ENCODE results near the gene CADM2.

Gene CADM2

DNA sequence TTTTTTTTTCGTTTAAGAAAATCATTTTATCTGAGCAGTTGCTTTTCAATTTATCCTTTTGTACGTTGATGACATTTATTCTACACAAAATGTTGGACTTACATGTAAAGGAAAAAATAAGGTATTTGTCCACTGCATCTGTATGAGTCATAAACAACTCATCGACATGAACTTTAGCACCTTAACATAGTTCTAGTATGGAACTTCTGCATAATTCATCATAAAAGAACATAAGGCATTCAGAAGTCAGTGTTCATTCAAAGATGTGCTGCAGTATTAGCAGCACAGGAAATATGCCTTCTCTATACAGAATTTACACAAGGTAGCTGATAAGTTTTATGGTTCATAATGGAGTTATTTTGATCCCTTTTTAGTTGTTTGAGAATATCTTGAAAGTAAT, 801.6 kb downstream of the CADM2 start:
- no peak overlapping the region for H3K9ac ChIP-seq (ENCODE audit: low read depth in 1 of 2, low read length in 2 of 2)

DNA sequence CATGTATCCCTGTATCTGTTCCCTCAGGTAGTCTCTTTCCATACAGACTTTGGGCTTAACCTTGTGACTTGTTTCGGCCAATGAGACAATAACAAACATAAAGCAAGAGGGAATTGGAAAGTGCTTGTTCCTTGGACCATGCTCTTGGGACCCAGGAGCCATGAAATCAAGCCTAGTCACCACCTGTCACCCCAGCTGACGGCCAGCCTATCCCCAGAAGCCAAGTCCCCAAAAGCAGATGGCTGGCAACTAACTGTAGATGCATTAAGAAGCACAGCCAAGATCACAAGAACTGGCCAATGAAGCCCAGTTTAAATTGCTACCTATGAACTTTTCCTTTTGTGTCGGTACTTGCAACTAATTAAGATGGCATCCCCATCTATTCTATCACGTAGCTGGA, 822.0 kb downstream of the CADM2 start:
- H3K9me3 ChIP-seq (ENCODE audit: control insufficient read depth in 1 of 2, low read length in 2 of 2) = peaks cover 1 to 4% of the 10 kb centered on the region in 2 donors
- H3K4me1 ChIP-seq (ENCODE audit: control insufficient read depth in 1 of 2, insufficient read depth in 2 of 2, low read length in 2 of 2) = no peaks in the 10 kb centered on the region
- H3K27ac ChIP-seq (ENCODE audit: low read depth, low read length) = no peak overlapping the region
- H3K27me3 ChIP-seq (ENCODE audit: control insufficient read depth in 1 of 2, insufficient read depth in 2 of 2, low read length in 2 of 2) = no peaks in the 10 kb centered on the region
- no peak overlapping the region for H3K9ac ChIP-seq (ENCODE audit: low read depth in 1 of 2, low read length in 2 of 2)
- H3K4me3 ChIP-seq (ENCODE audit: low read depth in 1 of 2, low read length in 2 of 2) = no peak overlapping the region
- H3K36me3 ChIP-seq (ENCODE audit: control insufficient read depth in 1 of 2, insufficient read depth in 2 of 2, low read length in 2 of 2) = no peaks in the 10 kb centered on the region

More for the DNA sequence above, 801.6 kb downstream of the CADM2 start:
- Histone ChIP-seq H3K4me1 (ENCODE audit: control insufficient read depth in 1 of 2, insufficient read depth in 2 of 2, low read length in 2 of 2) (no peaks in the 10 kb centered on the region), H3K27me3 (ENCODE audit: control insufficient read depth in 1 of 2, insufficient read depth in 2 of 2, low read length in 2 of 2) (no peaks in the 10 kb centered on the region), H3K27ac (ENCODE audit: low read depth, low read length) (no peak overlapping the region), H3K9me3 (ENCODE audit: control insufficient read depth in 1 of 2, low read length in 2 of 2) (peaks cover 0 to 3% of the 10 kb centered on the region in 2 donors), H3K4me3 (ENCODE audit: low read depth in 1 of 2, low read length in 2 of 2) (no peak overlapping the region), H3K36me3 (ENCODE audit: control insufficient read depth in 1 of 2, insufficient read depth in 2 of 2, low read length in 2 of 2) (no peaks in the 10 kb centered on the region)

DNA sequence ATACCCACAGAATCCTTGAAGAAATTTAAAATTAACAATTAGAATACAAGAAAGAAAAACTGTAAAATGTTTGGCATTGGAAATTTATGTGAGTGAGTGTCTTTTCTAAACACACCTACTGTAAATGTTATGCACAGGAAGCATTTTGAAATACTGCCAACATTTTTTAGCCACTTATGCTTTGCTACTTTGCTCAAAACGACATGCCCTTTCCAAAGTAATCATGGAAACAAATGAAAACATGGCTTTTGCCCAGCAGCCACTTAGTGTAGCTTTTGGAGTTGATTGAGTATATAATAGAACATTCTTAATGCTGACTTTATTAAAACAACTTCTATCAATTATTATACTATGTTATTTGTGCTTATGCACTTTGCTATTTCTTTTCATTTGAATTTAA, 823.0 kb downstream of the CADM2 start:
- no peak overlapping the region for H3K27ac ChIP-seq (ENCODE audit: low read depth, low read length)

DNA sequence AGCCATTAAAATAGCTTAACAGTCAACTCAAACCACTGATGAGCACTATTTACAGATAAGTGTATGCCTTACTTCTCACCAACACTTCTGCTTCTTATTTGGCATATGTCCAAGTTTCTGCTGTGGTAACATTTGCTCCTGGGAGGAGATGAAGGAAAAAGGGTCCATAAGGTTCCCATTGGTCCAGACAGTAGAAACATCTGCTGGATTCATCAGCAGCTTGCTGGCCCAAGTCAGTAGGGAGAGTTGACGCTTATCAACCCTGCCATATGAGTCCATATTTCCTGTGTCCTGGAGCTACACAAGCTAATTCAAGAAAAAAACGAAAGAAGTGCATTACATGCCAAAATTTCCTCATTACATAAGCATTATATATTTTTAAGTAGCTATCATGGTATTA, 824.5 kb downstream of the CADM2 start:
- H3K27me3 ChIP-seq (ENCODE audit: control insufficient read depth in 1 of 2, insufficient read depth in 2 of 2, low read length in 2 of 2) = no peaks in the 10 kb centered on the region
- H3K9me3 ChIP-seq (ENCODE audit: control insufficient read depth in 1 of 2, low read length in 2 of 2) = peaks cover 1 to 4% of the 10 kb centered on the region in 2 donors
- no peak overlapping the region for H3K9ac ChIP-seq (ENCODE audit: low read depth in 1 of 2, low read length in 2 of 2)
- H3K36me3 ChIP-seq (ENCODE audit: control insufficient read depth in 1 of 2, insufficient read depth in 2 of 2, low read length in 2 of 2) = no peaks in the 10 kb centered on the region
- no peaks in the 10 kb centered on the region for H3K4me1 ChIP-seq (ENCODE audit: control insufficient read depth in 1 of 2, insufficient read depth in 2 of 2, low read length in 2 of 2)
- H3K4me3 ChIP-seq (ENCODE audit: low read depth in 1 of 2, low read length in 2 of 2) = no peak overlapping the region
- H3K27ac ChIP-seq (ENCODE audit: low read depth, low read length) = no peak overlapping the region

More for the DNA sequence above, 823.0 kb downstream of the CADM2 start:
- no peaks in the 10 kb centered on the region for H3K27me3 ChIP-seq (ENCODE audit: control insufficient read depth in 1 of 2, insufficient read depth in 2 of 2, low read length in 2 of 2)
- H3K4me3 ChIP-seq (ENCODE audit: low read depth in 1 of 2, low read length in 2 of 2) = no peak overlapping the region
- no peaks in the 10 kb centered on the region for H3K36me3 ChIP-seq (ENCODE audit: control insufficient read depth in 1 of 2, insufficient read depth in 2 of 2, low read length in 2 of 2)
- no peak overlapping the region for H3K9ac ChIP-seq (ENCODE audit: low read depth in 1 of 2, low read length in 2 of 2)
- no peaks in the 10 kb centered on the region for H3K4me1 ChIP-seq (ENCODE audit: control insufficient read depth in 1 of 2, insufficient read depth in 2 of 2, low read length in 2 of 2)
- H3K9me3 ChIP-seq (ENCODE audit: control insufficient read depth in 1 of 2, low read length in 2 of 2) = peaks cover 1 to 4% of the 10 kb centered on the region in 2 donors

DNA sequence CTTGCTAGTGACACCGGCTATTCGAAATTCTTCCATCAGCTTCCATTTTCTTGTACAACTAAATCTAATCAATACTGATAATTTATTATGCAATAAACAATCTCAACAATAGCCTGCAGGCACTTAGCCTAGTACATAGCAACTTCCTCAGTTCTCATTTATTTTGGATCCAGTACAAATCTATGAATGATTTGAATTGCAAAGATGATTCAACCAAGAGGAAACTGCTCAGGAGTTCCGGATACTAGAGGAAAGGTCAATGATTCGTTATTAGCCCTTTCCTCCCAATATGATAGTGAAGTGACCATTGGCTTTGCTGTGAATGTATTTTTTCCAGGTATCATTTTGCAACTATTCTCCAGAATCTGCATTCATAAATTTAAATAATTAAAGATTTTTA, 827.0 kb downstream of the CADM2 start:
- Histone ChIP-seq H3K27ac (ENCODE audit: low read depth, low read length) (no peak overlapping the region), H3K9ac (ENCODE audit: low read depth in 1 of 2, low read length in 2 of 2) (no peak overlapping the region), H3K36me3 (ENCODE audit: control insufficient read depth in 1 of 2, insufficient read depth in 2 of 2, low read length in 2 of 2) (no peaks in the 10 kb centered on the region), H3K4me3 (ENCODE audit: low read depth in 1 of 2, low read length in 2 of 2) (no peak overlapping the region), H3K9me3 (ENCODE audit: control insufficient read depth in 1 of 2, low read length in 2 of 2) (peaks cover 4% of the 10 kb centered on the region in 2 donors), H3K4me1 (ENCODE audit: control insufficient read depth in 1 of 2, insufficient read depth in 2 of 2, low read length in 2 of 2) (no peaks in the 10 kb centered on the region), H3K27me3 (ENCODE audit: control insufficient read depth in 1 of 2, insufficient read depth in 2 of 2, low read length in 2 of 2) (no peaks in the 10 kb centered on the region)

DNA sequence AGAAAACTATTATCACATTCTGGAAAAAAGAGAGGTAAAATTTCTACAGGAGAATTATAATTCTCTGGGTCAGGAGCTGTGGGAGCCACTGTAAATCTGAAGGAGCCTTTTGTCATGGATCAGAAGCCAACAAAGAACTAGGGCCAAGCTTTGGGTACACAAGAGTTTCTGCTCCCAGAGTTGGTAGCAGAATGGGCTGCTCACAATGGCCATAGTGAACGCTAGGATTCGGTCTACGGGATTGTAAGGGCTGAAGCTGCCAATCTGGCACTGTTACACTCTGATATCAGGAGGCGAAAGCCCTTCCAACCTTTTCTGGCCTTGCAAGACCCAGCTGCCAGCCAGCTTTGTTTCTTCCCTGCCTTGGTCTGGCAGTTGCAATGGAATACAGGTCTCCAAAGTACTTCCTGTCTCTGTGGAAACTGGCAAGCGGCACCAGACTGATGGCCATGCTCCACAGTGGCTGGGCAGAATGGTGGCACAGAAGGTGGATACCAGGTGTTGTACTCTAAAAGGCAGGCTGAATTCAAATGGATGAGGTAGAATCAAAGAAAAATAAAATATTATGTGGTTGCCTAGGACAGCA, 831.7 kb downstream of the CADM2 start:
- Histone ChIP-seq H3K27ac (ENCODE audit: low read depth, low read length) (no peak overlapping the region), H3K36me3 (ENCODE audit: control insufficient read depth in 1 of 2, insufficient read depth in 2 of 2, low read length in 2 of 2) (no peaks in the 10 kb centered on the region), H3K4me3 (ENCODE audit: low read depth in 1 of 2, low read length in 2 of 2) (no peak overlapping the region), H3K9ac (ENCODE audit: low read depth in 1 of 2, low read length in 2 of 2) (no peak overlapping the region), H3K4me1 (ENCODE audit: control insufficient read depth in 1 of 2, insufficient read depth in 2 of 2, low read length in 2 of 2) (no peaks in the 10 kb centered on the region), H3K9me3 (ENCODE audit: control insufficient read depth in 1 of 2, low read length in 2 of 2) (peaks cover 3 to 6% of the 10 kb centered on the region in 2 donors), H3K27me3 (ENCODE audit: control insufficient read depth in 1 of 2, insufficient read depth in 2 of 2, low read length in 2 of 2) (no peaks in the 10 kb centered on the region)

DNA sequence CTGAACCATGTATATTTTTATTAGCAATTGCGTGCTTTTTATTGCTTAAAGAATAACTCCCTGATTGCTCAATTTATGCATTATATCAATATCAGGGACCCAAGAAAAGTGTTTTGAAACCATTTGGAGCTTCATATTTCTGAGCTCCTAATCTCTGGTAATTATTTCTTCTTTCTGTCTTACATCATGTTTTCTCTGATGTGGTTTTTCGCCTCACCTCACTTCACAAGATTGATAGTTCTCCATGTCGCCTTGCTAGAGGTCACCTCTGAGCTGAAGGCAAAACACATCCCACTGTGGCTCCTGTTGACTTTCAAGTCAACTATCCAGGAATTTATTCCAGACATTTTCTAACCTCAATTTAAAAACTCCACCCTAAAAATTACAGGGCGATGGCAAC, 837.4 kb downstream of the CADM2 start:
- no peak overlapping the region for H3K9ac ChIP-seq (ENCODE audit: low read depth in 1 of 2, low read length in 2 of 2)
- H3K27me3 ChIP-seq (ENCODE audit: control insufficient read depth in 1 of 2, insufficient read depth in 2 of 2, low read length in 2 of 2) = no peaks in the 10 kb centered on the region
- no peak overlapping the region for H3K27ac ChIP-seq (ENCODE audit: low read depth, low read length)
- no peaks in the 10 kb centered on the region for H3K4me1 ChIP-seq (ENCODE audit: control insufficient read depth in 1 of 2, insufficient read depth in 2 of 2, low read length in 2 of 2)
- H3K36me3 ChIP-seq (ENCODE audit: control insufficient read depth in 1 of 2, insufficient read depth in 2 of 2, low read length in 2 of 2) = no peaks in the 10 kb centered on the region
- peaks cover 0 to 6% of the 10 kb centered on the region in 2 donors for H3K9me3 ChIP-seq (ENCODE audit: control insufficient read depth in 1 of 2, low read length in 2 of 2)
- H3K4me3 ChIP-seq (ENCODE audit: low read depth in 1 of 2, low read length in 2 of 2) = no peak overlapping the region

DNA sequence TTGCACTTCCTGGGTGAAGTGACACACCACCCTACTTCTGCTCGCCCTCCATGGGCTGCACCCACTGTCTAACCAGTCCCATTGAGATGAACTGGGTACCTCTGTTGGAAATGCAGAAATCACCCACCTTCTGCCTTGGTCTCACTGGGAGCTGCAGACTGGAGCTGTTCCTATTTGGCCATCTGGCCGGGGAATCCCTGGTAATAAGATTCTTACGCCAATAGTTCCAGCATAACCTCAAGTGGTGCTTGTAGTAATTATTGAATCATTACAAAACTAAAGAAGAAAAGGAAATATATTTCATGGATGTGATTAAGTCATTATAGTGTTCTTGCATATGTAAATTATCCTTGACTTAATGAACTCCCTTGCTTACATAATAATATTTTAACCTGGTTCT, 841.9 kb downstream of the CADM2 start:
- no peaks in the 10 kb centered on the region for H3K4me1 ChIP-seq (ENCODE audit: control insufficient read depth in 1 of 2, insufficient read depth in 2 of 2, low read length in 2 of 2)
- no peak overlapping the region for H3K9ac ChIP-seq (ENCODE audit: low read depth in 1 of 2, low read length in 2 of 2)
- no peaks in the 10 kb centered on the region for H3K9me3 ChIP-seq (ENCODE audit: control insufficient read depth in 1 of 2, low read length in 2 of 2)
- no peaks in the 10 kb centered on the region for H3K36me3 ChIP-seq (ENCODE audit: control insufficient read depth in 1 of 2, insufficient read depth in 2 of 2, low read length in 2 of 2)
- no peaks in the 10 kb centered on the region for H3K27me3 ChIP-seq (ENCODE audit: control insufficient read depth in 1 of 2, insufficient read depth in 2 of 2, low read length in 2 of 2)
- H3K4me3 ChIP-seq (ENCODE audit: low read depth in 1 of 2, low read length in 2 of 2) = no peak overlapping the region
- H3K27ac ChIP-seq (ENCODE audit: low read depth, low read length) = no peak overlapping the region

DNA sequence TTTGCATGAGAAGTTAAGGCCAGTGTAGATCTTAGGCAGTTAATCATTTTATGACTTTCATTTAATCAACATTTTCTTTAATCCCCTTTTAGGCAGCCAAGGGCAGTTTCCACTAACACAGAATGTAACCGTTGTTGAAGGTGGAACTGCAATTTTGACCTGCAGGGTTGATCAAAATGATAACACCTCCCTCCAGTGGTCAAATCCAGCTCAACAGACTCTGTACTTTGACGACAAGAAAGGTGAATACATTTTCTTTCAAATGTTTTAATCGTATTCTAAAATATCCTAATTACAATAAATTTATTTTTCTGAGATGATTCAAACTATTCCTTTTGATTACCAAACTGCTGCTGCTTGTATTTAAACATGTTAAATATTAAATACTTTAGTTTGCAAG, 843.2 kb downstream of the CADM2 start:
- H3K27me3 ChIP-seq (ENCODE audit: control insufficient read depth in 1 of 2, insufficient read depth in 2 of 2, low read length in 2 of 2) = no peaks in the 10 kb centered on the region
- no peaks in the 10 kb centered on the region for H3K4me1 ChIP-seq (ENCODE audit: control insufficient read depth in 1 of 2, insufficient read depth in 2 of 2, low read length in 2 of 2)
- no peaks in the 10 kb centered on the region for H3K36me3 ChIP-seq (ENCODE audit: control insufficient read depth in 1 of 2, insufficient read depth in 2 of 2, low read length in 2 of 2)
- no peak overlapping the region for H3K4me3 ChIP-seq (ENCODE audit: low read depth in 1 of 2, low read length in 2 of 2)
- H3K9ac ChIP-seq (ENCODE audit: low read depth in 1 of 2, low read length in 2 of 2) = no peak overlapping the region
- no peak overlapping the region for H3K27ac ChIP-seq (ENCODE audit: low read depth, low read length)
- H3K9me3 ChIP-seq (ENCODE audit: control insufficient read depth in 1 of 2, low read length in 2 of 2) = no peaks in the 10 kb centered on the region

DNA sequence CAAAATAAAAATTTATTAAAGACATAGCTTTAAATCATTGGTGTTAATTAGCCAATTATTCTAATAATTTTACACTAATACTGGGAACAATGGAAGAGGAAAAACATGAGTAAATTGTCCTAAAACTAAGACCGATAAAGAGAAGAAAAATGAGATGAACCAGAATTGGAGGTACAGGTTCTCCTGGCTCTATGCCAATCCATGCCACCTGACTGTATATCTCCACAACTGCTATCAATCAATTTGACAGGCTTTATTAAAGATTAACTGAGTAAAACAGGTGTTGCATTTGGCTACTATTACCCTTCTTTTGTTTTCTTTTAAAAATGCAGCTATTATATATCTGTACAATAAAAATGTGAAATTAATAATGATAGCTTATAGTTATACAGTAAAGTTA, 850.0 kb downstream of the CADM2 start:
- no peaks in the 10 kb centered on the region for H3K27me3 ChIP-seq (ENCODE audit: control insufficient read depth in 1 of 2, insufficient read depth in 2 of 2, low read length in 2 of 2)
- H3K36me3 ChIP-seq (ENCODE audit: control insufficient read depth in 1 of 2, insufficient read depth in 2 of 2, low read length in 2 of 2) = no peaks in the 10 kb centered on the region
- no peaks in the 10 kb centered on the region for H3K9me3 ChIP-seq (ENCODE audit: control insufficient read depth in 1 of 2, low read length in 2 of 2)
- H3K4me3 ChIP-seq (ENCODE audit: low read depth in 1 of 2, low read length in 2 of 2) = no peak overlapping the region
- H3K9ac ChIP-seq (ENCODE audit: low read depth in 1 of 2, low read length in 2 of 2) = no peak overlapping the region
- H3K4me1 ChIP-seq (ENCODE audit: control insufficient read depth in 1 of 2, insufficient read depth in 2 of 2, low read length in 2 of 2) = no peaks in the 10 kb centered on the region
- H3K27ac ChIP-seq (ENCODE audit: low read depth, low read length) = no peak overlapping the region
